Panc1 (cell line): ENCODE measurements around the gene NPL. TPM values are rescaled to one million over a fixed set of nuclear protein-coding genes. Genes with fewer than 3 reads are reported as not detected.
A peak's percentile ranks its signal among the peaks of the same experiment; 100 is the strongest.

Experiments used
- ATAC-seq: fragments of 200-7000 bp; cut with Tn5 transposase; 2 replicates; pipeline ENCODE4 v1.9.1; 2020; ENCODE audit warnings: mild to moderate bottlenecking, moderate library complexity
- BruUV-seq: library from RNA; stranded (reverse); fragments of 400-500 nt; replicated peaks from 2 replicates; lab custom pipeline; 2021; lab: Mats Ljungman, UMichigan
- CTCF ChIA-PET: fragments of 300-600 bp; sonication (Branson Sonifier 250); formaldehyde crosslinking; loops from one replicate; lab custom pipeline; 2022; ENCODE audit warnings: antibody characterized with exemption; lab: Charles Lee
- POLR2A ChIA-PET: fragments of 300-600 bp; sonication (Branson Sonifier 250); formaldehyde crosslinking; loops from one replicate; lab custom pipeline; 2022; ENCODE audit warnings: antibody characterized with exemption; lab: Charles Lee
- DNase-seq: peaks from one replicate; pipeline ENCODE4 v3.0.0-alpha.2; 2010; ENCODE audit warnings: low read depth, low spot score
- H3K27ac ChIP-seq: 2 replicates; pipeline ENCODE4 v1.5.1; 2011; ENCODE audit warnings: mild to moderate bottlenecking, low read length, inconsistent platforms
- H3K27me3 ChIP-seq: fragments of 200-500 bp; sonication (Bioruptor generic); 2 replicates; pipeline ENCODE4 v1.6.0; 2014; ENCODE audit warnings: low read length, inconsistent platforms; ENCODE audit not compliant: control insufficient read depth, insufficient read depth
- H3K36me3 ChIP-seq: fragments of 200-500 bp; sonication (Bioruptor generic); 2 replicates; pipeline ENCODE4 v1.5.1; 2014; ENCODE audit warnings: inconsistent platforms, mild to moderate bottlenecking, low read length, moderate library complexity; ENCODE audit not compliant: control insufficient read depth, insufficient read depth
- H3K4me1 ChIP-seq: 2 replicates; pipeline ENCODE4 v1.5.1; 2011; ENCODE audit warnings: inconsistent platforms, mild to moderate bottlenecking, low read length, moderate library complexity; ENCODE audit not compliant: control insufficient read depth, insufficient read depth
- H3K4me3 ChIP-seq, 2 experiments: 2 replicates each; pipeline ENCODE4 v1.5.1; 2011 to 2012; ENCODE audit warnings: low read depth in 2 of 2, low read length in 2 of 2, mild to moderate bottlenecking in 2 of 2, inconsistent platforms in 1 of 2, moderate library complexity in 1 of 2
- H3K9me3 ChIP-seq: fragments of 200-500 bp; sonication (Bioruptor generic); 2 replicates; pipeline ENCODE4 v1.5.1; 2014; ENCODE audit warnings: low read depth, mild to moderate bottlenecking, inconsistent platforms, low read length, moderate library complexity; ENCODE audit not compliant: control insufficient read depth, insufficient read depth
- CTCF ChIP-seq: fragments of 450-650 bp; IDR thresholded peaks from 2 replicates; pipeline ENCODE4 v1.5.1; 2017; ENCODE audit warnings: mild to moderate bottlenecking
- POLR2AphosphoS5 ChIP-seq: IDR thresholded peaks from 2 replicates; pipeline ENCODE4 v1.6.1; 2012; ENCODE audit warnings: mild to moderate bottlenecking, low read depth, low read length, moderate library complexity
- REST ChIP-seq, 2 experiments: IDR thresholded peaks; 2 replicates each; pipeline ENCODE4 v1.6.1; 2011 to 2012; ENCODE audit warnings: low read depth in 2 of 2, control low read depth in 1 of 2, low read length in 1 of 2, mild to moderate bottlenecking in 1 of 2, moderate library complexity in 1 of 2; ENCODE audit not compliant: insufficient read depth in 1 of 2
- SIN3A ChIP-seq: IDR thresholded peaks from 2 replicates; pipeline ENCODE4 v1.6.1; 2012; ENCODE audit warnings: low read depth, mild to moderate bottlenecking, low read length, moderate library complexity, borderline replicate concordance; ENCODE audit not compliant: insufficient read depth
- TCF7L2 ChIP-seq: IDR thresholded peaks from 2 replicates; pipeline ENCODE4 v1.6.1; 2011; ENCODE audit warnings: mild to moderate bottlenecking, low read depth, low read length, inconsistent platforms
- in situ Hi-C: cut with HindIII; loops from 2 replicates; pipeline ENCODE4 v1.10.0; 2016; ENCODE audit warnings: low sequenced_read_pairs, low pct_unique_long_range_greater_than_20kb
- intact Hi-C: fragments of 100-400 bp; cut with micrococcal nuclease; formaldehyde crosslinking; loops from one replicate; pipeline ENCODE4 v1.10.0; 2022; ENCODE audit not compliant: unreplicated experiment
- total RNA-seq: library from RNA; stranded (reverse); gene quantifications from one replicate; pipeline ENCODE4 v1.2.1, GENCODE V29; 2021; ENCODE audit not compliant: unreplicated experiment

NPL gene
- total RNA-seq, 1 experiment from 2014 or later: 0.90 TPM

- H3K4me3 ChIP-seq: no peak overlapping the region
- POLR2A ChIA-PET: no interaction called here
- CTCF ChIA-PET: no interaction called here
- H3K9me3 ChIP-seq: no peaks in the 10 kb centered on the region
- BruUV-seq: no TSS peak
- peaks cover 87% of the 10 kb centered on the region for H3K36me3 ChIP-seq
- no peak for TF ChIP-seq TCF7L2
- no peak for TF ChIP-seq CTCF
- TF ChIP-seq SIN3A: no peak
- no peak for TF ChIP-seq POLR2AphosphoS5
- TF ChIP-seq REST (IDR thresholded peaks at IDR 0.05; ENCODE audit: insufficient read depth in 1 of 2, low read depth in 2 of 2, low read length in 1 of 2): no peak
- intact Hi-C loops (no loop called here), in situ Hi-C loops (no loop called here)
- H3K27ac ChIP-seq: no peak overlapping the region
- no peaks in the 10 kb centered on the region for H3K4me1 ChIP-seq
- H3K27me3 ChIP-seq: no peaks in the 10 kb centered on the region
- no peak for DNase-seq
- ATAC-seq: peak; percentile 51
These were observed 79.7 kb downstream of the NPL start for GRCh38 chr1:182869241-182869666.

- TF ChIP-seq TCF7L2 (no peak), POLR2AphosphoS5 (no peak), CTCF (no peak), REST (IDR thresholded peaks at IDR 0.05; ENCODE audit: insufficient read depth in 1 of 2, low read depth in 2 of 2, low read length in 1 of 2) (no peak)
- Histone ChIP-seq H3K27me3 (no peaks in the 10 kb centered on the region), H3K9me3 (no peaks in the 10 kb centered on the region), H3K27ac (no peak overlapping the region), H3K36me3 (peaks cover 89% of the 10 kb centered on the region), H3K4me3 (no peak overlapping the region), H3K4me1 (no peaks in the 10 kb centered on the region)
- intact Hi-C loops: no loop called here
- DNase-seq: no peak
- ATAC-seq: no peak
- in situ Hi-C loops: no loop called here
- ChIA-PET CTCF (no interaction called here), POLR2A (interaction anchor here (0.7 kb wide), 1 partner anchor 8 kb away, joined by 3 read pairs; no protein-coding TSS in a partner anchor)
- BruUV-seq: no TSS peak
These were observed 83.3 kb downstream of the NPL start for GRCh38 chr1:182872881-182873280.
